ENCODE measurements around the gene SENP3.

Gene SENP3

GRCh38 chr17:7583253-7584109, 21.8 kb downstream of the SENP3 start, which contains the start of gene MPDU1 (continued):
- TF ChIP-seq ZNF580 (tag by site-specific recombination; IDR thresholded peaks at IDR 0.05) (0 out of 2 replicates have a peak, but pooled peaks have one; percentile 65), KLF9 (tag by site-specific recombination; IDR thresholded peaks at IDR 0.05; ENCODE audit: low read depth) (0 out of 2 replicates have a peak, but pooled peaks have one; percentile 23), ZXDB (tag by site-specific recombination; IDR thresholded peaks at IDR 0.05) (peak; percentile 74), TCF7L2 (IDR thresholded peaks at IDR 0.05; ENCODE audit: borderline replicate concordance, low read depth, low read length) (no peak), ZNF112 (tag by site-specific recombination; IDR thresholded peaks at IDR 0.05) (no peak), ZNF639 (tag by site-specific recombination; IDR thresholded peaks at IDR 0.05) (peak; percentile 91), MYNN (tag by site-specific recombination; IDR thresholded peaks at IDR 0.05; ENCODE audit: borderline replicate concordance) (no peak), ZNF544 (tag by site-specific recombination; IDR thresholded peaks at IDR 0.05) (no peak), SP3 (tag by site-specific recombination; IDR thresholded peaks at IDR 0.05) (peak; percentile 91), ZNF830 (tag by site-specific recombination; IDR thresholded peaks at IDR 0.05; ENCODE audit: low read depth) (no peak), ZNF24 (tag by site-specific recombination; IDR thresholded peaks at IDR 0.05) (peak; percentile 57), ZNF140 (tag by site-specific recombination; IDR thresholded peaks at IDR 0.05) (no peak), ZNF677 (tag by site-specific recombination; IDR thresholded peaks at IDR 0.05) (no peak), PBX3 (CRISPR knock-in tag; IDR thresholded peaks at IDR 0.05) (no peak; the same call in 1 of the 2 replicates), ZSCAN23 (tag by site-specific recombination; IDR thresholded peaks at IDR 0.05) (0 out of 2 replicates have a peak, but pooled peaks have one; percentile 49), ZNF768 (tag by site-specific recombination; IDR thresholded peaks at IDR 0.05) (no peak; the same call in 1 of the 2 replicates), KLF10 (tag by site-specific recombination; IDR thresholded peaks at IDR 0.05) (peak; percentile 53; the same call in 1 of the 2 replicates), ZBTB20 (tag by site-specific recombination; IDR thresholded peaks at IDR 0.05) (peak; percentile 69), ZNF174 (tag by site-specific recombination; IDR thresholded peaks at IDR 0.05) (no peak), ZBTB26 (tag by site-specific recombination; optimal IDR thresholded peaks at IDR 0.05) (peak; percentile 78), REST (tag by site-specific recombination; IDR thresholded peaks at IDR 0.05) (0 out of 2 replicates have a peak, but pooled peaks have one; percentile 27), ZNF416 (tag by site-specific recombination; IDR thresholded peaks at IDR 0.05) (no peak), MEIS1 (CRISPR knock-in tag; IDR thresholded peaks at IDR 0.05; ENCODE audit: borderline replicate concordance) (no peak), IKZF3 (tag by site-specific recombination; IDR thresholded peaks at IDR 0.05) (0 out of 2 replicates have a peak, but pooled peaks have one; percentile 30), ZNF521 (tag by site-specific recombination; IDR thresholded peaks at IDR 0.05) (no peak), ZBTB17 (tag by site-specific recombination; IDR thresholded peaks at IDR 0.05) (peak; percentile 84), ZBTB1 (tag by site-specific recombination; IDR thresholded peaks at IDR 0.05) (no peak), KLF17 (tag by site-specific recombination; IDR thresholded peaks at IDR 0.05) (peak; percentile 81), SETDB1 (IDR thresholded peaks at IDR 0.05; ENCODE audit: insufficient read length, low read length) (peak; percentile 13), TRIM28 (IDR thresholded peaks at IDR 0.05; ENCODE audit: borderline replicate concordance, low read length) (no peak), EGR2 (tag by site-specific recombination; IDR thresholded peaks at IDR 0.05; ENCODE audit: low read depth) (peak; percentile 90)

All from HEK293 (cell line).